ENCODE data around the gene C1QTNF4. TPM values are rescaled to one million over a fixed set of nuclear protein-coding genes. Genes with fewer than 3 reads are reported as not detected.
"Not testable (repeated sequence)": the region's sequence is repeated elsewhere in the genome, so short reads cannot be mapped to it uniquely, and the experiment has no call there.

C1QTNF4 gene
- total RNA-seq, 1 experiment from 2014 or later = 0.42 TPM

- H3K4me3 Mint-ChIP-seq (ENCODE audit: unreplicated experiment) = peak overlapping the region; percentile 100
- H3K36me3 Mint-ChIP-seq (ENCODE audit: insufficient read depth, unreplicated experiment) = peaks cover 12% of the 10 kb centered on the region
- H3K27me3 Mint-ChIP-seq (ENCODE audit: insufficient read depth, unreplicated experiment) = no peaks in the 10 kb centered on the region
- no peaks in the 10 kb centered on the region for H3K9me3 Mint-ChIP-seq (ENCODE audit: unreplicated experiment)
- intact Hi-C loops (cut with micrococcal nuclease) = loop anchor here (5.0 kb wide), 2 partner anchors 53 to 83 kb away; no protein-coding TSS in a partner anchor
- CTCF ChIA-PET = interaction anchor here (0.6 to 0.7 kb wide), 4 partner anchors 15 to 216 kb away, joined by 3 to 5 read pairs (median 4); no protein-coding TSS in a partner anchor
- DNase-seq (ENCODE audit: unreplicated experiment) = peak; percentile 50
- POLR2A ChIA-PET = interaction anchor here (0.6 to 5.1 kb wide), 11 partner anchors 10 to 55 kb away, joined by 3 to 61 read pairs (median 12); partner anchors contain the start of genes KBTBD4, NDUFS3 and PTPMT1
- BruUV-seq (replicated peaks) = no TSS peak
- peak overlapping the region; percentile 46 for H3K27ac Mint-ChIP-seq (ENCODE audit: low read depth, unreplicated experiment)
- no peak for TF ChIP-seq CTCF (IDR thresholded peaks at IDR 0.05; ENCODE audit: unreplicated experiment)
- peaks cover 31% of the 10 kb centered on the region for H3K4me1 Mint-ChIP-seq (ENCODE audit: insufficient read depth, unreplicated experiment)
These were observed 43.7 kb downstream of the C1QTNF4 start for GRCh38 chr11:47550288-47551047.

DNA sequence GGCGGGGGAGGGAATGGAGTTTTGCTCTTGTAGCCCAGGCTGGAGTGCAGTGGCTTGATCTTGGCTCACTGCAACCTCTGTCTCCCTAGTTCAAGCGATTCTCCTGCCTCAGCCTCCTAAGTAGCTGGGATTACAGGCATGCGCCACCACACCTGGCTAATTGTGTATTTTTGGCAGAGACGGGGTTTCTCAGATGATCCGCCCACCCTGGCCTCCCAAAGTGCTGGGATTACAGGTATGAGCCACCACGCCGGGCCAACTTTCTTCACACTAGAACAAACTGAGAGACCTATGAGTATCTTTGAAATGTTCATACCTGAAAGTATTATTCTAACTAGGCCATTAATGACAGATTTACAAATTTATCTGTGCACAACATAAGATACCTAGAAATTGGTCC is 47.9 kb downstream of the C1QTNF4 start:
- Mint-ChIP-seq H3K36me3 (ENCODE audit: insufficient read depth, unreplicated experiment) (peaks cover 28% of the 10 kb centered on the region), H3K4me1 (ENCODE audit: insufficient read depth, unreplicated experiment) (peaks cover 31% of the 10 kb centered on the region)
- DNase-seq (ENCODE audit: unreplicated experiment); POLR2A ChIA-PET; H3K9me3 Mint-ChIP-seq (ENCODE audit: unreplicated experiment); intact Hi-C loops (cut with micrococcal nuclease); H3K27ac Mint-ChIP-seq (ENCODE audit: low read depth, unreplicated experiment); H3K4me3 Mint-ChIP-seq (ENCODE audit: unreplicated experiment); BruUV-seq (replicated peaks); H3K27me3 Mint-ChIP-seq (ENCODE audit: insufficient read depth, unreplicated experiment): not testable (repeated sequence)
- CTCF ChIA-PET = interaction anchor here (1.3 kb wide), 1 partner anchor 8 kb away, joined by 3 read pairs; no protein-coding TSS in a partner anchor

DNA sequence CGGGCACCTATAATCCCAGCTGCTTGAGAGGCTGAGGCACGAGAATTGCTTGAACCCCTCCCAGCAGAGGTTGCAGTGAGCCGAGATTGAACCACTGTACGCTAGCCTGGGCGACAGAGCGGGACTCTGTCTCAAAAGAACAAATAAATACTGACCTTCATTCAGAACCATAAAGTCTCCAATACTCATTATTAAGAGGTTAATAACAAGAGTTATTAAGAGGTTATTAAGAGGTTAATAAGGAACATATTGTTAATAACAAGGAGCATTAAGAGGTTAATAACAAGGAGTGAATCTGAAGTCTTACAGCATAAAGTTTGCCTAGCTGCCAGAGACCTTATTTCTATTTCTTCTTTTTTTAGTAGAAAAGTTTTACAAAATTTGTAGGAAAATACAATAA is 48.9 kb downstream of the C1QTNF4 start:
- no peak overlapping the region for H3K4me3 Mint-ChIP-seq (ENCODE audit: unreplicated experiment)
- no peaks in the 10 kb centered on the region for H3K27me3 Mint-ChIP-seq (ENCODE audit: insufficient read depth, unreplicated experiment)
- no peak for TF ChIP-seq CTCF (IDR thresholded peaks at IDR 0.05; ENCODE audit: unreplicated experiment)
- CTCF ChIA-PET = interaction anchor here (0.9 to 1.3 kb wide), 2 partner anchors 9 to 33 kb away, joined by 3 to 4 read pairs; no protein-coding TSS in a partner anchor
- peaks cover 27% of the 10 kb centered on the region for H3K36me3 Mint-ChIP-seq (ENCODE audit: insufficient read depth, unreplicated experiment)
- intact Hi-C loops (cut with micrococcal nuclease) = no loop called here
- POLR2A ChIA-PET = interaction anchor here (0.6 kb wide), 1 partner anchor 21 kb away, joined by 3 read pairs; no protein-coding TSS in a partner anchor
- peaks cover 35% of the 10 kb centered on the region for H3K4me1 Mint-ChIP-seq (ENCODE audit: insufficient read depth, unreplicated experiment)
- no peak for DNase-seq (ENCODE audit: unreplicated experiment)
- no peaks in the 10 kb centered on the region for H3K9me3 Mint-ChIP-seq (ENCODE audit: unreplicated experiment)
- H3K27ac Mint-ChIP-seq (ENCODE audit: low read depth, unreplicated experiment) = no peak overlapping the region
- BruUV-seq (replicated peaks) = no TSS peak

GRCh38 chr11:47541070-47541469 is 53.1 kb downstream of the C1QTNF4 start:
- intact Hi-C loops (cut with micrococcal nuclease) = loop anchor here (5.0 kb wide), 1 partner anchor 54 kb away; no protein-coding TSS in a partner anchor
- ChIA-PET CTCF (interaction anchor here (2.3 kb wide), 1 partner anchor 12 kb away, joined by 15 read pairs; the partner anchor contains the start of gene CELF1), POLR2A (interaction anchor here (0.6 to 5.4 kb wide), 8 partner anchors 9 to 125 kb away, joined by 3 to 61 read pairs (median 12); partner anchors contain the start of genes CELF1 and PTPMT1)
- TF ChIP-seq CTCF (IDR thresholded peaks at IDR 0.05; ENCODE audit: unreplicated experiment) = no peak
- no TSS peak for BruUV-seq (replicated peaks)
- H3K4me1 Mint-ChIP-seq (ENCODE audit: insufficient read depth, unreplicated experiment) = peaks cover 29% of the 10 kb centered on the region
- H3K27ac Mint-ChIP-seq (ENCODE audit: low read depth, unreplicated experiment) = peak overlapping the region; percentile 93
- no peak for DNase-seq (ENCODE audit: unreplicated experiment)
- no peaks in the 10 kb centered on the region for H3K9me3 Mint-ChIP-seq (ENCODE audit: unreplicated experiment)
- peak overlapping the region; percentile 53 for H3K4me3 Mint-ChIP-seq (ENCODE audit: unreplicated experiment)
- peaks cover 18% of the 10 kb centered on the region for H3K36me3 Mint-ChIP-seq (ENCODE audit: insufficient read depth, unreplicated experiment)
- no peaks in the 10 kb centered on the region for H3K27me3 Mint-ChIP-seq (ENCODE audit: insufficient read depth, unreplicated experiment)

All from MCF 10A (cell line).